ENCODE measurements around the gene OXCT1. TPM values are rescaled to one million over a fixed set of nuclear protein-coding genes. Genes with fewer than 3 reads are reported as not detected.

OXCT1 gene
- total RNA-seq, 1 experiment from 2014 or later, result 20.6 TPM

- no peak for DNase-seq (ENCODE audit: low spot score)
- TF ChIP-seq GABPB1 (CRISPR knock-in tag; IDR thresholded peaks at IDR 0.05) (no peak), GRHL2 (CRISPR knock-in tag; IDR thresholded peaks at IDR 0.05; ENCODE audit: insufficient replicate concordance, severe bottlenecking) (no peak), E2F4 (CRISPR knock-in tag; IDR thresholded peaks at IDR 0.05; ENCODE audit: borderline replicate concordance, low read depth) (no peak), KAT7 (CRISPR knock-in tag; IDR thresholded peaks at IDR 0.05; ENCODE audit: borderline replicate concordance) (no peak), NR1H2 (CRISPR knock-in tag; IDR thresholded peaks at IDR 0.05) (no peak), TEAD4 (CRISPR knock-in tag; IDR thresholded peaks at IDR 0.05) (no peak), ZNF138 (CRISPR knock-in tag; conservative IDR thresholded peaks at IDR 0.05) (no peak), ZNF263 (CRISPR knock-in tag; IDR thresholded peaks at IDR 0.05; ENCODE audit: low read depth) (no peak), AR (CRISPR knock-in tag; IDR thresholded peaks at IDR 0.05) (no peak), E2F1 (CRISPR knock-in tag; IDR thresholded peaks at IDR 0.05) (no peak), HMGA2 (CRISPR knock-in tag; IDR thresholded peaks at IDR 0.05) (no peak)
- TF ChIP-seq, protein P1, sequence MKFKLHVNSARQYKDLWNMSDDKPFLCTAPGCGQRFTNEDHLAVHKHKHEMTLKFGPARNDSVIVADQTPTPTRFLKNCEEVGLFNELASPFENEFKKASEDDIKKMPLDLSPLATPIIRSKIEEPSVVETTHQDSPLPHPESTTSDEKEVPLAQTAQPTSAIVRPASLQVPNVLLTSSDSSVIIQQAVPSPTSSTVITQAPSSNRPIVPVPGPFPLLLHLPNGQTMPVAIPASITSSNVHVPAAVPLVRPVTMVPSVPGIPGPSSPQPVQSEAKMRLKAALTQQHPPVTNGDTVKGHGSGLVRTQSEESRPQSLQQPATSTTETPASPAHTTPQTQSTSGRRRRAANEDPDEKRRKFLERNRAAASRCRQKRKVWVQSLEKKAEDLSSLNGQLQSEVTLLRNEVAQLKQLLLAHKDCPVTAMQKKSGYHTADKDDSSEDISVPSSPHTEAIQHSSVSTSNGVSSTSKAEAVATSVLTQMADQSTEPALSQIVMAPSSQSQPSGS (CRISPR knock-in tag; IDR thresholded peaks at IDR 0.05; ENCODE audit: borderline replicate concordance, low read depth), result no peak
- TF ChIP-seq, protein P2, sequence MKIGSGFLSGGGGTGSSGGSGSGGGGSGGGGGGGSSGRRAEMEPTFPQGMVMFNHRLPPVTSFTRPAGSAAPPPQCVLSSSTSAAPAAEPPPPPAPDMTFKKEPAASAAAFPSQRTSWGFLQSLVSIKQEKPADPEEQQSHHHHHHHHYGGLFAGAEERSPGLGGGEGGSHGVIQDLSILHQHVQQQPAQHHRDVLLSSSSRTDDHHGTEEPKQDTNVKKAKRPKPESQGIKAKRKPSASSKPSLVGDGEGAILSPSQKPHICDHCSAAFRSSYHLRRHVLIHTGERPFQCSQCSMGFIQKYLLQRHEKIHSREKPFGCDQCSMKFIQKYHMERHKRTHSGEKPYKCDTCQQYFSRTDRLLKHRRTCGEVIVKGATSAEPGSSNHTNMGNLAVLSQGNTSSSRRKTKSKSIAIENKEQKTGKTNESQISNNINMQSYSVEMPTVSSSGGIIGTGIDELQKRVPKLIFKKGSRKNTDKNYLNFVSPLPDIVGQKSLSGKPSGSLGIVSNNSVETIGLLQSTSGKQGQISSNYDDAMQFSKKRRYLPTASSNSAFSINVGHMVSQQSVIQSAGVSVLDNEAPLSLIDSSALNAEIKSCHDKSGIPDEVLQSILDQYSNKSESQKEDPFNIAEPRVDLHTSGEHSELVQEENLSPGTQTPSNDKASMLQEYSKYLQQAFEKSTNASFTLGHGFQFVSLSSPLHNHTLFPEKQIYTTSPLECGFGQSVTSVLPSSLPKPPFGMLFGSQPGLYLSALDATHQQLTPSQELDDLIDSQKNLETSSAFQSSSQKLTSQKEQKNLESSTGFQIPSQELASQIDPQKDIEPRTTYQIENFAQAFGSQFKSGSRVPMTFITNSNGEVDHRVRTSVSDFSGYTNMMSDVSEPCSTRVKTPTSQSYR (CRISPR knock-in tag; IDR thresholded peaks at IDR 0.05), result no peak
- TF ChIP-seq, protein P3, sequence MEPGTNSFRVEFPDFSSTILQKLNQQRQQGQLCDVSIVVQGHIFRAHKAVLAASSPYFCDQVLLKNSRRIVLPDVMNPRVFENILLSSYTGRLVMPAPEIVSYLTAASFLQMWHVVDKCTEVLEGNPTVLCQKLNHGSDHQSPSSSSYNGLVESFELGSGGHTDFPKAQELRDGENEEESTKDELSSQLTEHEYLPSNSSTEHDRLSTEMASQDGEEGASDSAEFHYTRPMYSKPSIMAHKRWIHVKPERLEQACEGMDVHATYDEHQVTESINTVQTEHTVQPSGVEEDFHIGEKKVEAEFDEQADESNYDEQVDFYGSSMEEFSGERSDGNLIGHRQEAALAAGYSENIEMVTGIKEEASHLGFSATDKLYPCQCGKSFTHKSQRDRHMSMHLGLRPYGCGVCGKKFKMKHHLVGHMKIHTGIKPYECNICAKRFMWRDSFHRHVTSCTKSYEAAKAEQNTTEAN (CRISPR knock-in tag; IDR thresholded peaks at IDR 0.05), result no peak
- peaks cover 7% of the 10 kb centered on the region for H3K27me3 Mint-ChIP-seq (ENCODE audit: low read depth)
- peaks cover 17% of the 10 kb centered on the region for H3K4me1 Mint-ChIP-seq
- ChIA-PET CTCF (no interaction called here), POLR2A (no interaction called here)
- peaks cover 28% of the 10 kb centered on the region for H3K36me3 Mint-ChIP-seq
- H3K9me3 Mint-ChIP-seq, result peaks cover 3% of the 10 kb centered on the region; the same call in 1 of the 2 replicates
- no peak overlapping the region for H3K4me3 Mint-ChIP-seq
- ATAC-seq, result no peak
- H3K27ac Mint-ChIP-seq, result no peak overlapping the region
These were observed 35.9 kb upstream of the OXCT1 start for GRCh38 chr5:41906151-41906550.

Data from WTC11 (cell line).